Measurements from ENCODE around the gene ABCA13. TPM values are rescaled to one million over a fixed set of nuclear protein-coding genes. Genes with fewer than 3 reads are reported as not detected.

The ABCA13 gene
- total RNA-seq, 1 donor from 2014 or later: 0.34 TPM

GRCh38 chr7:48454750-48455192 lies 283.5 kb downstream of the ABCA13 start:
- Mint-ChIP-seq H3K36me3 (ENCODE audit: low read depth, unreplicated experiment) (no peaks in the 10 kb centered on the region), H3K4me3 (ENCODE audit: unreplicated experiment) (no peak overlapping the region), H3K9me3 (ENCODE audit: unreplicated experiment) (no peaks in the 10 kb centered on the region), H3K27ac (ENCODE audit: unreplicated experiment) (no peak overlapping the region), H3K4me1 (ENCODE audit: low read depth, unreplicated experiment) (no peaks in the 10 kb centered on the region), H3K27me3 (ENCODE audit: low read depth, unreplicated experiment) (peaks cover 4% of the 10 kb centered on the region)
- Histone ChIP-seq H3K27me3 (ENCODE audit: insufficient read depth, low read length) (no peaks in the 10 kb centered on the region), H2AFZ (ENCODE audit: low read depth, low read length) (no peak overlapping the region), H3K4me1 (ENCODE audit: insufficient read depth, low read length) (no peaks in the 10 kb centered on the region), H3K79me2 (ENCODE audit: insufficient read depth, low read length) (no peaks in the 10 kb centered on the region), H3K36me3 (ENCODE audit: insufficient read depth, low read length) (no peaks in the 10 kb centered on the region), H3K4me3 (ENCODE audit: insufficient read depth, low read depth, low read length) (no peak overlapping the region), H3K27ac (ENCODE audit: low read depth, low read length) (no peak overlapping the region), H3K4me2 (ENCODE audit: low read length) (no peak overlapping the region), H3K9me3 (ENCODE audit: insufficient read depth, low read depth, low read length) (no peaks in the 10 kb centered on the region), H3K9ac (ENCODE audit: low read length) (no peak overlapping the region), H4K20me1 (ENCODE audit: insufficient read depth, low read length) (no peaks in the 10 kb centered on the region)
- TF ChIP-seq EZH2 (IDR thresholded peaks at IDR 0.05; ENCODE audit: insufficient read depth, low read length): no peak
- TF ChIP-seq, protein P1, sequence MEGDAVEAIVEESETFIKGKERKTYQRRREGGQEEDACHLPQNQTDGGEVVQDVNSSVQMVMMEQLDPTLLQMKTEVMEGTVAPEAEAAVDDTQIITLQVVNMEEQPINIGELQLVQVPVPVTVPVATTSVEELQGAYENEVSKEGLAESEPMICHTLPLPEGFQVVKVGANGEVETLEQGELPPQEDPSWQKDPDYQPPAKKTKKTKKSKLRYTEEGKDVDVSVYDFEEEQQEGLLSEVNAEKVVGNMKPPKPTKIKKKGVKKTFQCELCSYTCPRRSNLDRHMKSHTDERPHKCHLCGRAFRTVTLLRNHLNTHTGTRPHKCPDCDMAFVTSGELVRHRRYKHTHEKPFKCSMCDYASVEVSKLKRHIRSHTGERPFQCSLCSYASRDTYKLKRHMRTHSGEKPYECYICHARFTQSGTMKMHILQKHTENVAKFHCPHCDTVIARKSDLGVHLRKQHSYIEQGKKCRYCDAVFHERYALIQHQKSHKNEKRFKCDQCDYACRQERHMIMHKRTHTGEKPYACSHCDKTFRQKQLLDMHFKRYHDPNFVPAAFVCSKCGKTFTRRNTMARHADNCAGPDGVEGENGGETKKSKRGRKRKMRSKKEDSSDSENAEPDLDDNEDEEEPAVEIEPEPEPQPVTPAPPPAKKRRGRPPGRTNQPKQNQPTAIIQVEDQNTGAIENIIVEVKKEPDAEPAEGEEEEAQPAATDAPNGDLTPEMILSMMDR (IDR thresholded peaks at IDR 0.05; ENCODE audit: insufficient read depth, low read depth, low read length): no peak
- no peak for FAIRE-seq
- no peak for DNase-seq (ENCODE audit: low read depth)

GRCh38 chr7:48455363-48455762 lies 284.1 kb downstream of the ABCA13 start:
- Histone ChIP-seq H3K79me2 (ENCODE audit: insufficient read depth, low read length) (no peaks in the 10 kb centered on the region), H3K36me3 (ENCODE audit: insufficient read depth, low read length) (no peaks in the 10 kb centered on the region), H2AFZ (ENCODE audit: low read depth, low read length) (no peak overlapping the region), H3K4me3 (ENCODE audit: insufficient read depth, low read depth, low read length) (no peak overlapping the region), H3K27me3 (ENCODE audit: insufficient read depth, low read length) (no peaks in the 10 kb centered on the region), H3K4me2 (ENCODE audit: low read length) (no peak overlapping the region), H3K4me1 (ENCODE audit: insufficient read depth, low read length) (no peaks in the 10 kb centered on the region), H3K9me3 (ENCODE audit: insufficient read depth, low read depth, low read length) (no peaks in the 10 kb centered on the region), H3K27ac (ENCODE audit: low read depth, low read length) (no peak overlapping the region), H4K20me1 (ENCODE audit: insufficient read depth, low read length) (no peaks in the 10 kb centered on the region), H3K9ac (ENCODE audit: low read length) (no peak overlapping the region)
- Mint-ChIP-seq H3K36me3 (ENCODE audit: low read depth, unreplicated experiment) (no peaks in the 10 kb centered on the region), H3K4me1 (ENCODE audit: low read depth, unreplicated experiment) (no peaks in the 10 kb centered on the region), H3K27me3 (ENCODE audit: low read depth, unreplicated experiment) (peaks cover 4% of the 10 kb centered on the region), H3K4me3 (ENCODE audit: unreplicated experiment) (no peak overlapping the region), H3K9me3 (ENCODE audit: unreplicated experiment) (no peaks in the 10 kb centered on the region), H3K27ac (ENCODE audit: unreplicated experiment) (no peak overlapping the region)
- no peak for TF ChIP-seq EZH2 (IDR thresholded peaks at IDR 0.05; ENCODE audit: insufficient read depth, low read length)
- TF ChIP-seq, protein P1 (IDR thresholded peaks at IDR 0.05; ENCODE audit: insufficient read depth, low read depth, low read length): no peak
- DNase-seq (ENCODE audit: low read depth): no peak
- FAIRE-seq: no peak

DNA sequence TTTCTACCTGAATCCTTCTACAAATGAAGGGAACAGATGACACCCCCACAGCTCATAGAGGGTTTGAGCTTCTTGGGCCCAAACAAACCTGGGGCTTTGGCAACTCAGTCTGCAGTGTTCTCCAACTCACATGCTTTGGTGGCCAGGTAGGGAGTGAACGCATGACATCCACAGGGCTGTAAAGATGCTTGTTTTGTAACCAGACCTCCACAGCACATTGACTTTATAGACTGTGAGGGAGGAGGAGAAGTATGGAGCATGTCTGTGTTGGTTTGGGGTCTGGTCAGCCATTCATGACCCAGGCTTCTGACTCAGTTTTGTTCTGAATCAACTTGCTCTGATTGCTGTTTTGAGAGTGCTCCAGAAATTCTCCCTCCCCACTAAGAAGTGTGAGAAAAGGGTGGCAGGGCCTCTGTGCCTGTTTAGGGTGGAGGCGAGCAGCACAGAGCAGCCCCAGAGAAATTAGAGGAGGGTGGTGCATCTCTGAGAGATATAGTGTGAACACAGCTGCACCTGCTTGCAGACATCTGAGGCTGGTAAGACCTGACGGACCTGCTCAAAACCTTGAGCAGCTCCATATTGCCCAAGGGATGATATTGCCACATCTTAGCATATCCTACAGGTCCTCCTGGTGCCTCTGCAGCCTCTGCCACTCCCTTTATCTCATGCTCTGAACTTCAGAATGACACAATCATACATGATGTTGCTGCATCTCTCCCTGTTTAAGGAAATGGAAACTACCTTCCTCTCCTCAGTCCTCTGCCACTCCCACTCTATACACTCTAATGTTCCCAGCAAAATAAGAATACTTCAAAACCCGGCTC lies 287.7 kb downstream of the ABCA13 start:
- Mint-ChIP-seq H3K27me3 (ENCODE audit: low read depth, unreplicated experiment) (peaks cover 4% of the 10 kb centered on the region), H3K4me1 (ENCODE audit: low read depth, unreplicated experiment) (no peaks in the 10 kb centered on the region)

More for the DNA sequence above, 287.7 kb downstream of the ABCA13 start:
- TF ChIP-seq EZH2 (IDR thresholded peaks at IDR 0.05; ENCODE audit: insufficient read depth, low read length): no peak
- TF ChIP-seq, protein P1 (IDR thresholded peaks at IDR 0.05; ENCODE audit: insufficient read depth, low read depth, low read length): no peak
- Histone ChIP-seq H3K79me2 (ENCODE audit: insufficient read depth, low read length) (no peaks in the 10 kb centered on the region), H2AFZ (ENCODE audit: low read depth, low read length) (no peak overlapping the region), H3K4me2 (ENCODE audit: low read length) (no peak overlapping the region), H3K4me1 (ENCODE audit: insufficient read depth, low read length) (no peaks in the 10 kb centered on the region), H3K9ac (ENCODE audit: low read length) (no peak overlapping the region), H3K4me3 (ENCODE audit: insufficient read depth, low read depth, low read length) (no peak overlapping the region), H3K36me3 (ENCODE audit: insufficient read depth, low read length) (no peaks in the 10 kb centered on the region), H4K20me1 (ENCODE audit: insufficient read depth, low read length) (no peaks in the 10 kb centered on the region), H3K27ac (ENCODE audit: low read depth, low read length) (no peak overlapping the region), H3K9me3 (ENCODE audit: insufficient read depth, low read depth, low read length) (no peaks in the 10 kb centered on the region), H3K27me3 (ENCODE audit: insufficient read depth, low read length) (no peaks in the 10 kb centered on the region)
- no peak overlapping the region for H3K27ac Mint-ChIP-seq (ENCODE audit: unreplicated experiment)
- H3K36me3 Mint-ChIP-seq (ENCODE audit: low read depth, unreplicated experiment): no peaks in the 10 kb centered on the region
- no peak overlapping the region for H3K4me3 Mint-ChIP-seq (ENCODE audit: unreplicated experiment)
- H3K9me3 Mint-ChIP-seq (ENCODE audit: unreplicated experiment): no peaks in the 10 kb centered on the region
- no peak for DNase-seq (ENCODE audit: low read depth)
- FAIRE-seq: no peak
